Heart right ventricle (tissue), 16 donors: ENCODE measurements around the gene UBAC2. TPM values are rescaled to one million over a fixed set of nuclear protein-coding genes. Genes with fewer than 3 reads are reported as not detected.
A peak's percentile ranks its signal among the peaks of the same experiment; 100 is the strongest.

Experiments used
- ATAC-seq, 8 donors: fragments of 200-7000 bp; cut with Tn5 transposase; one replicate each; pipeline ENCODE4 v1.9.1; 2020; ENCODE audit warnings: mild to moderate bottlenecking in 8 of 8, moderate library complexity in 8 of 8, moderate number of reproducible peaks in 1 of 8
- DNase-seq, 2 donors: peaks; one replicate each; pipeline ENCODE4 v3.0.0-alpha.2; 2020
- H3K27ac ChIP-seq, 10 donors: fragments of 200-600 bp; sonication (generic) in 2 of 10; one replicate each; pipeline versions ENCODE4 v1.5.0 to v1.8.0; 2020 to 2022; ENCODE audit warnings: mild to moderate bottlenecking in 3 of 10
- H3K27me3 ChIP-seq, 7 donors: fragments of 200-600 bp; one replicate each; pipeline ENCODE4 v1.8.0; 2021 to 2022; ENCODE audit warnings: mild to moderate bottlenecking in 2 of 7
- H3K36me3 ChIP-seq, 9 donors: fragments of 200-600 bp; sonication (generic) in 1 of 9; one replicate each; pipeline versions ENCODE4 v1.5.0 to v1.8.0; 2020 to 2022; ENCODE audit warnings: mild to moderate bottlenecking in 2 of 9
- H3K4me1 ChIP-seq, 9 donors: fragments of 200-600 bp; sonication (generic) in 1 of 9; one replicate each; pipeline versions ENCODE4 v1.5.0 to v1.8.0; 2020 to 2022; ENCODE audit warnings: mild to moderate bottlenecking in 4 of 9
- H3K4me3 ChIP-seq, 10 donors: fragments of 200-600 bp; sonication (generic) in 2 of 10; one replicate each; pipeline versions ENCODE4 v1.5.0 to v1.8.0; 2020 to 2022; ENCODE audit warnings: mild to moderate bottlenecking in 7 of 10, moderate library complexity in 2 of 10
- H3K9me3 ChIP-seq, 11 donors: fragments of 200-600 bp in 10 of 11; sonication (generic) in 2 of 11; one replicate each; pipeline versions ENCODE4 v1.5.0 to v1.8.0; 2013 to 2022; ENCODE audit warnings: mild to moderate bottlenecking in 2 of 11, control low read depth in 1 of 11, moderate library complexity in 1 of 11
- CTCF ChIP-seq, 9 donors: fragments of 200-600 bp; sonication (generic) in 2 of 9; IDR thresholded peaks; one replicate each; pipeline versions ENCODE4 v1.5.0 to v1.8.0; 2021 to 2022; ENCODE audit warnings: antibody characterized with exemption in 9 of 9, mild to moderate bottlenecking in 5 of 9, moderate library complexity in 1 of 9
- WGBS, 2 donors: extraction: QIAGEN DNeasy Blood & Tissue Kit; methylation state at CpG; one replicate each; pipeline ENCODE4 v1.1.7; 2013; ENCODE audit warnings: inconsistent platforms in 1 of 2; 5-methylcytosine and 5-hydroxymethylcytosine counted together
- intact Hi-C, 10 donors: fragments of 100-400 bp; cut with DNase I; formaldehyde crosslinking; loops; one replicate each; pipeline versions ENCODE4 v1.11.1 to v1.14.2; 2022
- polyA plus RNA-seq, 2 donors: library from polyadenylated mRNA; stranded (reverse); fragments of 200-250 nt; gene quantifications; one replicate each; pipeline ENCODE4 v1.2.3, GENCODE V29; 2013
- total RNA-seq, 10 donors: library from RNA; stranded (reverse); fragmentation: NEBNext Ultra II Directional in 3 of 10; extraction: Animal tissue kit (Norgen Biotek cat#: 25700) in 3 of 10; gene quantifications; one replicate each; pipeline versions ENCODE4 v1.2.1 to v1.2.4, GENCODE V29; 2021 to 2023
- donor health status: Arrhythmogenic right ventricular cardiomyopathy.
- donor health status: ischemic (EF 13 %, LVEDD 7.1; RV severe dilation, severe dysfunction).
- donor health status: healthy with polysubstance abuse.
- donor health status: DM: no; HTN: yes; CAD: no.
- donor health status: DM: no; HTN: no; CAD: no.
- donor health status: ischemic (EF 25% LVEDD 6.9; RV normal size, moderate dysfunction).
- donor health status: ischemic (EF 25% LVEDD 5.7; RV mildly dilated, moderate dysfunction).
- donor health status: healthy.
- donor health status: DM: yes; HTN: yes; CAD: no.
- donor health status: Ischemic cardiomyopathy.
- donor health status: ischemic (EF 35%, LVEDD 5.7; RV mildly dilated, moderate dysfunction).
- donor health status: nonischemic (EF 11% LVEDD 7.7; RV severe dilation, severe dysfunction).
- donor health status: DM: yes; HTN: yes; CAD: no.
- donor health status: PGD.
- donor health status: ischemic (EF 29% LVEDD 5.4; RV normal size, mild dysfunction).
- donor health status: nonischemic (EF 23%, LVEDD 6.1; RV moderate dilation, normal function).

Gene UBAC2
- total and polyA plus RNA-seq, 12 donors, result 31.8 to 60.4 (median 47.0) TPM

GRCh38 chr13:99285432-99286182 is 85.0 kb downstream of the UBAC2 start:
- 59 to 61% methylated on average over 10 of the region's 10 CpGs for WGBS, 2 donors
- no peaks in the 10 kb centered on the region for H3K9me3 ChIP-seq
- peaks cover 0 to 7% (median 0%) of the 10 kb centered on the region in 9 donors for H3K36me3 ChIP-seq
- no peak for TF ChIP-seq CTCF (IDR thresholded peaks at IDR 0.05)
- H3K4me1 ChIP-seq, result peaks cover 4 to 98% (median 59%) of the 10 kb centered on the region in 9 donors
- peak in 1 of 2 donors; percentile 44 for DNase-seq
- ATAC-seq, result peak; percentile 25 to 85 (median 68)
- H3K4me3 ChIP-seq, result no peak overlapping the region
- H3K27ac ChIP-seq, result peak overlapping the region in 8 of 10 donors; percentile 5 to 82 (median 58)
- H3K27me3 ChIP-seq, result no peaks in the 10 kb centered on the region
- intact Hi-C loops, result no loop called here

- DNase-seq (no peak), ATAC-seq (no peak)
- WGBS, 2 donors, result 54 to 58% methylated on average over 4 of the region's 4 CpGs
- Histone ChIP-seq H3K4me1 (peaks cover 4 to 81% (median 50%) of the 10 kb centered on the region in 9 donors), H3K4me3 (no peak overlapping the region), H3K9me3 (no peaks in the 10 kb centered on the region), H3K36me3 (peaks cover 0 to 6% (median 0%) of the 10 kb centered on the region in 9 donors), H3K27ac (peak overlapping the region in 6 of 10 donors; percentile 7 to 82 (median 34)), H3K27me3 (no peaks in the 10 kb centered on the region)
- no peak for TF ChIP-seq CTCF (IDR thresholded peaks at IDR 0.05)
- intact Hi-C loops, result no loop called here
Observed at GRCh38 chr13:99287551-99287950, 86.9 kb downstream of the UBAC2 start.

- 33 to 50% methylated on average over 2 of the region's 2 CpGs for WGBS, 2 donors
- Histone ChIP-seq H3K4me3 (no peak overlapping the region), H3K9me3 (no peaks in the 10 kb centered on the region), H3K36me3 (peaks cover 0 to 9% (median 0%) of the 10 kb centered on the region in 9 donors), H3K4me1 (peaks cover 4 to 80% (median 45%) of the 10 kb centered on the region in 9 donors), H3K27ac (peak overlapping the region in 7 of 10 donors; percentile 7 to 82 (median 19)), H3K27me3 (no peaks in the 10 kb centered on the region)
- TF ChIP-seq CTCF (IDR thresholded peaks at IDR 0.05), result no peak
- DNase-seq (no peak), ATAC-seq (peak in 4 of 8 donors; percentile 18 to 50 (median 46))
- intact Hi-C loops, result no loop called here
Observed at GRCh38 chr13:99288089-99288488, 87.4 kb downstream of the UBAC2 start.

GRCh38 chr13:99289271-99289670 is 88.6 kb downstream of the UBAC2 start:
- no peak for TF ChIP-seq CTCF (IDR thresholded peaks at IDR 0.05)
- ATAC-seq, result no peak
- Histone ChIP-seq H3K4me1 (peaks cover 4 to 78% (median 36%) of the 10 kb centered on the region in 9 donors), H3K27ac (peak overlapping the region in 1 of 10 donors; percentile 48), H3K36me3 (peaks cover 0 to 11% (median 0%) of the 10 kb centered on the region in 9 donors), H3K27me3 (no peaks in the 10 kb centered on the region), H3K9me3 (no peaks in the 10 kb centered on the region), H3K4me3 (no peak overlapping the region)
- intact Hi-C loops, result no loop called here
- 95 to 97% methylated on average over 2 of the region's 2 CpGs for WGBS, 2 donors
- DNase-seq, result no peak
